ENCODE results near the gene GOLGA8M.
"Not testable (repeated sequence)": the region's sequence is repeated elsewhere in the genome, so short reads cannot be mapped to it uniquely, and the experiment has no call there.

GOLGA8M gene

GRCh38 chr15:28655329-28656017, 56.7 kb downstream of the GOLGA8M start:
- DNase-seq: not testable (repeated sequence)

GRCh38 chr15:28654194-28654593, 58.0 kb downstream of the GOLGA8M start:
- DNase-seq: not testable (repeated sequence)

- DNase-seq: not testable (repeated sequence)
These were observed 59.7 kb downstream of the GOLGA8M start for GRCh38 chr15:28652538-28652937.
